Measurements from ENCODE around the gene NAE1. TPM values are rescaled to one million over a fixed set of nuclear protein-coding genes. Genes with fewer than 3 reads are reported as not detected.
A peak's percentile ranks its signal among the peaks of the same experiment; 100 is the strongest.
"Not testable (repeated sequence)": the region's sequence is repeated elsewhere in the genome, so short reads cannot be mapped to it uniquely, and the experiment has no call there.

The NAE1 gene
- polyA plus RNA-seq, 2 of the 4 experiments (the other 2 are of a cell fraction): 96.2 to 132 TPM

DNA sequence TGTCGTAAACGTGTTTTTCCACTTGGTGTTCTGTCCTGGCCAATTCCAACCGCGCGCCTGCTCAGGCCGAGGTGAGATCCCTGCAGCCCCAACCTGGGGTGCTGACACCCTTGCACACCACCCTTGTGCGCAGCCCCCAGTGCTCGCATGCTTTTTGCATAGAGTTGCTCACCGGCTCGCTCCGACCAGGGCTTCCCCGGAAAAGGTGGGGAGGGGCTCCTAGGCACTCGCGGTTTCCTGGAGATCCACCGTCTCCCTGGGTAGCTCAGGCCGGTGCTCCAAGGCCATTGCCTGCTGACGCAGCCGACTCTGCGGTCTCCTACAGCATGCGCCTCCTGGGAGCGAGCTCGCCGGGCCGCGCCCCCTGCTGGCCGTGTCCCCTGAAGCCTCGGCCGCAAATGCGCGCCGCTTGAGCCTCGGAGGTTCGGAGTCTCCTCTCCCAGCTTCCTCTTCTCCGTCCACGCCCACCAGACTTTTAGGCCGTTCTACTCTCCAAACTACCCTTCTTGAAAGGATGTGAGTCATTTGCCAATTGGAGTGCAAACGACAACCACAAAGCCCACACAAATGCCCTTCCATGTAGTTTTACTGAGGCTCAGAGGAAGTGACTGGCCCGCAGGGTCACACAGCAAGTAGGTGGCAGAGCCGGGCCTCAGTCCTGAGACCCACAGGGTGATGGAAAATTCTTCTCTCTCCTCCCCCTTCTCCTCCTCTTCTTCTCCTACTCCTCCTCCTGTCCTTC lies 42.3 kb upstream of the NAE1 start (continued):
- TF ChIP-seq, protein P1, sequence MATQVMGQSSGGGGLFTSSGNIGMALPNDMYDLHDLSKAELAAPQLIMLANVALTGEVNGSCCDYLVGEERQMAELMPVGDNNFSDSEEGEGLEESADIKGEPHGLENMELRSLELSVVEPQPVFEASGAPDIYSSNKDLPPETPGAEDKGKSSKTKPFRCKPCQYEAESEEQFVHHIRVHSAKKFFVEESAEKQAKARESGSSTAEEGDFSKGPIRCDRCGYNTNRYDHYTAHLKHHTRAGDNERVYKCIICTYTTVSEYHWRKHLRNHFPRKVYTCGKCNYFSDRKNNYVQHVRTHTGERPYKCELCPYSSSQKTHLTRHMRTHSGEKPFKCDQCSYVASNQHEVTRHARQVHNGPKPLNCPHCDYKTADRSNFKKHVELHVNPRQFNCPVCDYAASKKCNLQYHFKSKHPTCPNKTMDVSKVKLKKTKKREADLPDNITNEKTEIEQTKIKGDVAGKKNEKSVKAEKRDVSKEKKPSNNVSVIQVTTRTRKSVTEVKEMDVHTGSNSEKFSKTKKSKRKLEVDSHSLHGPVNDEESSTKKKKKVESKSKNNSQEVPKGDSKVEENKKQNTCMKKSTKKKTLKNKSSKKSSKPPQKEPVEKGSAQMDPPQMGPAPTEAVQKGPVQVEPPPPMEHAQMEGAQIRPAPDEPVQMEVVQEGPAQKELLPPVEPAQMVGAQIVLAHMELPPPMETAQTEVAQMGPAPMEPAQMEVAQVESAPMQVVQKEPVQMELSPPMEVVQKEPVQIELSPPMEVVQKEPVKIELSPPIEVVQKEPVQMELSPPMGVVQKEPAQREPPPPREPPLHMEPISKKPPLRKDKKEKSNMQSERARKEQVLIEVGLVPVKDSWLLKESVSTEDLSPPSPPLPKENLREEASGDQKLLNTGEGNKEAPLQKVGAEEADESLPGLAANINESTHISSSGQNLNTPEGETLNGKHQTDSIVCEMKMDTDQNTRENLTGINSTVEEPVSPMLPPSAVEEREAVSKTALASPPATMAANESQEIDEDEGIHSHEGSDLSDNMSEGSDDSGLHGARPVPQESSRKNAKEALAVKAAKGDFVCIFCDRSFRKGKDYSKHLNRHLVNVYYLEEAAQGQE (IDR thresholded peaks at IDR 0.05): no peak
- TF ChIP-seq SREBF2 (IDR thresholded peaks at IDR 0.05): no peak

DNA sequence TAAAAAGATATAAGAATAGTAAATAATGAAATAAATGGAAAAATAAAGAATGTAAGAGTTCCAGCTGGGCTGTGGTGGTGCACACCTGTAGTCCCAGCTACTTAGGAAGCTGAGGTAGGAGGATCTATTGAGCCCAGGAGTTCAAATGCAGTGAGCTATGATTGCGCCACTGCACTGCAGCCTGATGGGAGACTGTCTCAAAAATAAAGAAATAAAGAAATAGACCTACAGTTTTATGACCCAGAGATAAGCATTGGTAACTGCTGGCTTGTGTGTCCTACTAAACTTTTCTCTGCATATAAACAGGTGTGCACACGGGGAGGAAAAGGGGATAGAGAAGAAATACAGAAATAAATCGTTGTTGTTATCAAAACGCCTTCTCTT lies 41.8 kb upstream of the NAE1 start:
- FAIRE-seq: no peak

DNA sequence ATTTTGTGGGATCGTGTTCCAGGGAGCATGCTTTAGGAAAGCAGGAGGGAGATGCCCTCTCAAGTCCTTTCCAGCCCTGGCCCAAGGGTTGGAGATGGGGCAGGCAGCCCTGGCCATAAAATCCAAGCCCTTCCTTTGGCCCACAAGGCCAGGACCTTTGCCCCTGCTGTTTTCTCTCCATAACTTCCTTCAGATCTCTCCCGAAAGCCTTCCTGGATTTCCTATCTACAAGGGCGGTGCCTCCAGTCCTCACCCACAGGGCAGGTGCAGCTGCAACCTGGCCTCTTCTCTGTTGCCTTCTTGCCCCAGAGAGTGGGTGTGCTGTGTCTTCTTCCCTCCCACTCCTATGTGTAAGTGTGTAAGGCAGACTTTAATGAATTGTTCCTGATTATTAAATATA lies 41.1 kb upstream of the NAE1 start:
- ATAC-seq (no peak), DNase-seq (ENCODE audit: low read depth in 1 of 2, low spot score in 1 of 2) (no peak), FAIRE-seq (no peak)
- POLR2A ChIA-PET: no interaction called here
- CTCF ChIA-PET: interaction anchor here (1.2 to 9.1 kb wide), 14 partner anchors 8 to 468 kb away, joined by 3 to 148 read pairs (median 6); partner anchors contain the start of genes DYNC1LI2 and NAE1
- H3K9me3 ChIP-seq: no peaks in the 10 kb centered on the region
- TF ChIP-seq ZFP36 (IDR thresholded peaks at IDR 0.05; ENCODE audit: borderline replicate concordance, partially characterized antibody) (no peak), RNF2 (IDR thresholded peaks at IDR 0.05; ENCODE audit: borderline replicate concordance, low read depth) (no peak), TP53 (CRISPR knock-in tag; IDR thresholded peaks at IDR 0.05) (no peak), RCOR1 (IDR thresholded peaks at IDR 0.05; ENCODE audit: low read depth, low read length) (no peak), MYC (IDR thresholded peaks at IDR 0.05; ENCODE audit: borderline replicate concordance, low read length) (no peak)
- TF ChIP-seq, protein P2, sequence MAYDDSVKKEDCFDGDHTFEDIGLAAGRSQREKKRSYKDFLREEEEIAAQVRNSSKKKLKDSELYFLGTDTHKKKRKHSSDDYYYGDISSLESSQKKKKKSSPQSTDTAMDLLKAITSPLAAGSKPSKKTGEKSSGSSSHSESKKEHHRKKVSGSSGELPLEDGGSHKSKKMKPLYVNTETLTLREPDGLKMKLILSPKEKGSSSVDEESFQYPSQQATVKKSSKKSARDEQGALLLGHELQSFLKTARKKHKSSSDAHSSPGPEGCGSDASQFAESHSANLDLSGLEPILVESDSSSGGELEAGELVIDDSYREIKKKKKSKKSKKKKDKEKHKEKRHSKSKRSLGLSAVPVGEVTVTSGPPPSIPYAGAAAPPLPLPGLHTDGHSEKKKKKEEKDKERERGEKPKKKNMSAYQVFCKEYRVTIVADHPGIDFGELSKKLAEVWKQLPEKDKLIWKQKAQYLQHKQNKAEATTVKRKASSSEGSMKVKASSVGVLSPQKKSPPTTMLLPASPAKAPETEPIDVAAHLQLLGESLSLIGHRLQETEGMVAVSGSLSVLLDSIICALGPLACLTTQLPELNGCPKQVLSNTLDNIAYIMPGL (CRISPR knock-in tag; IDR thresholded peaks at IDR 0.05; ENCODE audit: borderline replicate concordance): no peak
- no peak overlapping the region for H3K4me2 ChIP-seq
- H3K4me3 ChIP-seq: no peak overlapping the region
- WGBS (ENCODE audit: missing lambda C conversion rate): 82% methylated on average over 3 of the region's 3 CpGs
- peaks cover 5% of the 10 kb centered on the region; the same call in 2 of the 3 replicates for H3K4me1 ChIP-seq
- H3K27ac ChIP-seq: no peak overlapping the region

More for the DNA sequence above, 41.8 kb upstream of the NAE1 start:
- CTCF ChIA-PET: interaction anchor here (0.6 to 9.1 kb wide), 41 partner anchors 9 to 469 kb away, joined by 3 to 148 read pairs (median 4); partner anchors contain the start of genes CA7, CMTM2, DYNC1LI2 and NAE1
- ATAC-seq (no peak), DNase-seq (ENCODE audit: low read depth in 1 of 2, low spot score in 1 of 2) (no peak)
- H3K27ac ChIP-seq: peak overlapping the region; percentile 79 to 82
- POLR2A ChIA-PET: interaction anchor here (0.6 to 1.4 kb wide), 5 partner anchors 10 to 303 kb away, joined by 3 to 8 read pairs (median 5); partner anchors contain the start of gene NAE1
- 60% methylated on average over 4 of the region's 4 CpGs for WGBS (ENCODE audit: missing lambda C conversion rate)
- peak in 1 of 2 experiments; percentile 69; a peak in 3 of 4 replicates for TF ChIP-seq CEBPB (IDR thresholded peaks at IDR 0.05)
- TF ChIP-seq, protein P3, sequence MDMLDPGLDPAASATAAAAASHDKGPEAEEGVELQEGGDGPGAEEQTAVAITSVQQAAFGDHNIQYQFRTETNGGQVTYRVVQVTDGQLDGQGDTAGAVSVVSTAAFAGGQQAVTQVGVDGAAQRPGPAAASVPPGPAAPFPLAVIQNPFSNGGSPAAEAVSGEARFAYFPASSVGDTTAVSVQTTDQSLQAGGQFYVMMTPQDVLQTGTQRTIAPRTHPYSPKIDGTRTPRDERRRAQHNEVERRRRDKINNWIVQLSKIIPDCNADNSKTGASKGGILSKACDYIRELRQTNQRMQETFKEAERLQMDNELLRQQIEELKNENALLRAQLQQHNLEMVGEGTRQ (IDR thresholded peaks at IDR 0.05): no peak
- no peak for TF ChIP-seq RFX5 (IDR thresholded peaks at IDR 0.05)
- TF ChIP-seq RAD21 (conservative IDR thresholded peaks at IDR 0.05 in 1 of 2, IDR thresholded peaks at IDR 0.05 in 1 of 2): no peak
- no peak for TF ChIP-seq GATA3 (IDR thresholded peaks at IDR 0.05; ENCODE audit: borderline replicate concordance)
- no peak for TF ChIP-seq ZSCAN20 (CRISPR knock-in tag; IDR thresholded peaks at IDR 0.05)
- TF ChIP-seq CHD2 (IDR thresholded peaks at IDR 0.05; ENCODE audit: low read length, partially characterized antibody): no peak
- no peak for TF ChIP-seq JUN (IDR thresholded peaks at IDR 0.05)
- TF ChIP-seq, protein P2 (CRISPR knock-in tag; IDR thresholded peaks at IDR 0.05; ENCODE audit: borderline replicate concordance): no peak
- H3K4me3 ChIP-seq: peak overlapping the region; percentile 23; the same call in 2 of the 3 replicates
- H3K4me1 ChIP-seq: peaks cover 5% of the 10 kb centered on the region; the same call in 2 of the 3 replicates
- H3K9me3 ChIP-seq: no peaks in the 10 kb centered on the region
- H3K4me2 ChIP-seq: peak overlapping the region; percentile 75

DNA sequence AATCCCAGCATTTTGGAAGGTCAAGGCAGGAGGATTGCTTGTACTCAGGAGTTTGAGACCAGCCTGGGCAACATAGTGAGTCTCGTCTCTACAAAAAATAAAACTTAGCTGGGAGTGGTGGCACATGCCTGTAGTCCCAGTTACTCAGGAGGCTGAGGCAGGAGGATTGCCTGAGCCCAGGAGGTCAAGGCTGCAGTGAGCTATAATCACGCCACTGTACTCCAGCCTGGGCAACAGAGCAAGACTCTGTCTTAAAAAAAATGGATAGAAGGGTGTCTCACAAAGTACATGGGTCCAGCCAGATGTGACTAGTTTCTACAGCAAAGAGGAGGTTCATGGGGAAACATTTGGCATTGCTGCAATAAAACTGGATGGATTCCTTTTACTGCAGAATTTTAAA lies 40.6 kb upstream of the NAE1 start:
- 89% methylated on average over 2 of the region's 2 CpGs for WGBS (ENCODE audit: missing lambda C conversion rate)
- POLR2A ChIA-PET: not testable (repeated sequence)

More for the DNA sequence above, 40.6 kb upstream of the NAE1 start:
- ATAC-seq; FAIRE-seq; H3K9me3 ChIP-seq; H3K4me2 ChIP-seq; DNase-seq (ENCODE audit: low read depth in 1 of 2, low spot score in 1 of 2); H3K4me1 ChIP-seq; H3K27ac ChIP-seq; H3K4me3 ChIP-seq: not testable (repeated sequence)
- CTCF ChIA-PET: interaction anchor here (1.1 to 9.1 kb wide), 9 partner anchors 22 to 465 kb away, joined by 3 to 148 read pairs (median 4); partner anchors contain the start of genes DYNC1LI2 and NAE1
